ENCODE results near the gene CABP7. TPM values are rescaled to one million over a fixed set of nuclear protein-coding genes. Genes with fewer than 3 reads are reported as not detected.

Gene CABP7
- total RNA-seq, 1 donor from 2014 or later, result not detected

DNA sequence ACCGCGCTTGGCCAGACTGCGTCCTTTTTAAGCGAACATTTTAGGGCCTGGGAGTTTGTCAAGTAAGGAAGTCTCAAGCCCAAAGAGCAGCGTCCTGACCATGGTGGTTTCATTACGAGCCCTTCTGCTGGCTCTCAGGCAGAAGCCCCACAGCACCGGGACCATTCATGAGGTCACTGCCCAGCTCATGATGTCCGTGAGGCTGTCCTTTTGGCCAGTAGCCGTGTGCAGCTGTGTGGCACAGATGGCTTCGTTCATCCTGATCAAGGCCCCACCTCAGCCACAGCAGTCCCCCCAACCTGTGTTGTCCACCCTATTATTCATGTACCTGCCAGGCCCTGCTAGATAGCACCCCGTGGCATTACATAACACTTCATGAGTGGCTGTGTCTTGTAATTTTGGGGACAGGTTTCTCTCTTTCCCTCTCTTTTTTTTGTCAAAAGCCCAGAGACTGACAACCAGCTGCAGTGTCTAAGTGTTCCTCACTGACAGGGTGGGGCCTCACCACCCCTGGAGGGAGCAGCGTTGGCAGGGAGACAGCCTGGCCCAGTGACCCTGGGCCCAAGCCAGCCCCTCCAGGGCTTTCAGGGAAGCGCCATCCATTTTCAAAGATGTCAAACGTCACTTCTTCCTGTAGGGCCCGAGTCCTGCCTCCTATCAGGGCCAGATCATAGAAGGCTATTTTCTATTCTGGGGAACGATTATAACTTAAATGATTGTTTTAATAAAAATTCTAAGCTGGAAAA lies 21.8 kb upstream of the CABP7 start:
- no peak for DNase-seq (ENCODE audit: low spot score in 2 of 2)
- Histone ChIP-seq H3K36me3 (peaks cover 16 to 22% of the 10 kb centered on the region in 2 donors), H3K27ac (no peak overlapping the region), H3K9me3 (no peaks in the 10 kb centered on the region), H3K27me3 (no peaks in the 10 kb centered on the region), H3K4me1 (peaks cover 0 to 1% of the 10 kb centered on the region in 2 donors), H3K4me3 (no peak overlapping the region)
- intact Hi-C loops (cut with DNase I), result no loop called here
- TF ChIP-seq, protein P1, sequence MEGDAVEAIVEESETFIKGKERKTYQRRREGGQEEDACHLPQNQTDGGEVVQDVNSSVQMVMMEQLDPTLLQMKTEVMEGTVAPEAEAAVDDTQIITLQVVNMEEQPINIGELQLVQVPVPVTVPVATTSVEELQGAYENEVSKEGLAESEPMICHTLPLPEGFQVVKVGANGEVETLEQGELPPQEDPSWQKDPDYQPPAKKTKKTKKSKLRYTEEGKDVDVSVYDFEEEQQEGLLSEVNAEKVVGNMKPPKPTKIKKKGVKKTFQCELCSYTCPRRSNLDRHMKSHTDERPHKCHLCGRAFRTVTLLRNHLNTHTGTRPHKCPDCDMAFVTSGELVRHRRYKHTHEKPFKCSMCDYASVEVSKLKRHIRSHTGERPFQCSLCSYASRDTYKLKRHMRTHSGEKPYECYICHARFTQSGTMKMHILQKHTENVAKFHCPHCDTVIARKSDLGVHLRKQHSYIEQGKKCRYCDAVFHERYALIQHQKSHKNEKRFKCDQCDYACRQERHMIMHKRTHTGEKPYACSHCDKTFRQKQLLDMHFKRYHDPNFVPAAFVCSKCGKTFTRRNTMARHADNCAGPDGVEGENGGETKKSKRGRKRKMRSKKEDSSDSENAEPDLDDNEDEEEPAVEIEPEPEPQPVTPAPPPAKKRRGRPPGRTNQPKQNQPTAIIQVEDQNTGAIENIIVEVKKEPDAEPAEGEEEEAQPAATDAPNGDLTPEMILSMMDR (IDR thresholded peaks at IDR 0.05), result no peak

DNA sequence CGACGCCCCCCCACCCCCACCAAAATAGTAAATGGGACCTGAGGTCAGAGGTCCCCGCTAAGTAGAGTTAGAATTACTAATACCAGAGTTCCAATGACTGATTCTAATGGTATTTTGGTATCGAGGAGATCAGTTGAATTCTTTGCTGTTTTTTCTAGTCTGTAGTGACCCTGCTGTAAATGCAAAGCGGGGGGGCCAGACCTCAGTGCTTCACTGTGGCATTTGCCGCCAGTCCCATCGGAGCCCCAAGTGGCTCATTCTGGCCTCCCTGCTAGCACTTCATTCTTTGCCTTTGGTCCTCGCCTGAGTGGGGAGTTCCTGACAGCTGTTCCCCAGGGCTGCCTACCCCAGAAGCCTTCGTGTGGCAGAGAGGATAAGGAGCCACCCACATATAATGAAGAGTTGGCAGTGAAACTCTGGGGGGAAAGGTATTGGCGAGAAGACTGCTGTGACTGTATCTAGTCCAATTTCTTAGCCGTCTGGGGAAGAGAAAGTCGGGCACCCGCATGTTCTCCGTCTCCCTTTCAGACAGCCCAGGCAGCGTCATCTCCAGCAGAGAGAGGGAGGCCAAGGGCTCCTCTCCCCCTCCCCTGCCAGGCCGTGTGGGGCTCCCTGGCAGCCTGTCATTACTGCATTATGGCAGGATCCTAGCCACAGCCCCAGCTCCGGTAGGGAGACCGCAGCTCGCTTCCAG lies 19.4 kb upstream of the CABP7 start:
- intact Hi-C loops (cut with DNase I), result no loop called here

DNA sequence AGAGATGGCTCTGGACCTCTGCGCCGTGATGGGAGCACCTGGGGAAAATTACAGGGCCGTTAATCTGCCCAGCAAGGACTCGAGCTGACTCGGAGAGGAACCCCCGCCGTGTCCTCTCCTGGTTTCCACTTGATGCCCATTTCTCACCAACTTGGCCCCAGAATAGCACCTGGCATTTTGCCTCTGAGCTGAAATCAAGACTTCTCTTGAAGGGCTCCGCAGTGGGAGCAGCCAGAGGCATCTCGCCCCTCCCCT lies 19.0 kb upstream of the CABP7 start:
- no peak for DNase-seq (ENCODE audit: low spot score in 2 of 2)
- peaks cover under 1 to 4% of the 10 kb centered on the region in 2 donors for H3K36me3 ChIP-seq
- TF ChIP-seq, protein P1 (IDR thresholded peaks at IDR 0.05), result no peak
- no peaks in the 10 kb centered on the region for H3K27me3 ChIP-seq
- intact Hi-C loops (cut with DNase I), result no loop called here
- no peak overlapping the region for H3K27ac ChIP-seq
- peaks cover 0 to 7% of the 10 kb centered on the region in 2 donors for H3K4me1 ChIP-seq
- no peak overlapping the region for H3K4me3 ChIP-seq
- no peaks in the 10 kb centered on the region for H3K9me3 ChIP-seq

More for the DNA sequence above, 19.4 kb upstream of the CABP7 start:
- Histone ChIP-seq H3K36me3 (peaks cover 5 to 7% of the 10 kb centered on the region in 2 donors), H3K27ac (no peak overlapping the region), H3K9me3 (no peaks in the 10 kb centered on the region), H3K27me3 (no peaks in the 10 kb centered on the region), H3K4me3 (no peak overlapping the region), H3K4me1 (peaks cover 0 to 7% of the 10 kb centered on the region in 2 donors)
- TF ChIP-seq, protein P1 (IDR thresholded peaks at IDR 0.05), result no peak
- no peak for DNase-seq (ENCODE audit: low spot score in 2 of 2)

DNA sequence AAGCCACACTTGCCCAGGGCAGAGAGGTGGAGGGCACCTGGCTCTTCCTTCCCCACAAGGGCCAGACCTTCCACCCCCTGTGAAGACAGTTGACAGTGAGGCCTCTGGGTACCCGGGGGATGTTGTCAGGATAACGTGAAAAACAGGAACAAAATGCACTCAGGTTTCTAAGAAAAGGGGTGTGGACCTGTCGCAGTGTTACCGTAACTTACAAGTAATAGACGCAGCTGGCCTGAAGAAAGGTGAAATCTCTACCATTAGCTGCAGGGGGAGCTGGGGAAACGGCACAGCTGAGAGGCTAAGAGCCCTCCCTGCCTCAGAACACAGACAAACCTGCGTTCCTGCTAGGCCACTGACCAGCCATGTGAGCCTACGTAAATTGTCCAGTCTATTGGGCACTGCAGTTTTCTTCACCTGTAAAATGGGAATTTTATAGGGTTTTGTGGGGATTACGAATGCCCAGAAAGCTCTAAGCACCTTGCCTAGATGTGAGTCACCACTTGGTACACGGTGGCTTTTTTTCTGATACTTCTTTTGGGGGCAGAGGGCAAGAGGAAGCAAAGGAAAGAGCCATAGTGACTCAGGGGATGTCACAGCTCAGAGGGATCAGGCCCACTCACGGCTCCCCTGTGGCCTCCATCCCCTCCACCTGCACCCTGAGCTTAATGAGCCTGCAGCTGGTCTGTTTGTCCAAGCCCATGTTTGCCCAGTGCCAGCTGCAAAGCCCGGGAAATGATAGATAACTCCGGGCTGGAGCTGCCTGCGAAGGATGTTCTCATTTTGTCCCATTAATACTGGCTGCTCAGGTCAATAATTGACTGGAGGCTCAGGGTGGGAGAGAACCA lies 18.4 kb upstream of the CABP7 start:
- H3K4me1 ChIP-seq, result peaks cover 0 to 7% of the 10 kb centered on the region in 2 donors
- no peaks in the 10 kb centered on the region for H3K9me3 ChIP-seq
- no peak overlapping the region for H3K4me3 ChIP-seq
- peaks cover 0 to under 1% of the 10 kb centered on the region in 2 donors for H3K36me3 ChIP-seq
- H3K27ac ChIP-seq, result no peak overlapping the region
- no peak for DNase-seq (ENCODE audit: low spot score in 2 of 2)
- no peaks in the 10 kb centered on the region for H3K27me3 ChIP-seq
- TF ChIP-seq, protein P1 (IDR thresholded peaks at IDR 0.05), result no peak
- intact Hi-C loops (cut with DNase I), result no loop called here

DNA sequence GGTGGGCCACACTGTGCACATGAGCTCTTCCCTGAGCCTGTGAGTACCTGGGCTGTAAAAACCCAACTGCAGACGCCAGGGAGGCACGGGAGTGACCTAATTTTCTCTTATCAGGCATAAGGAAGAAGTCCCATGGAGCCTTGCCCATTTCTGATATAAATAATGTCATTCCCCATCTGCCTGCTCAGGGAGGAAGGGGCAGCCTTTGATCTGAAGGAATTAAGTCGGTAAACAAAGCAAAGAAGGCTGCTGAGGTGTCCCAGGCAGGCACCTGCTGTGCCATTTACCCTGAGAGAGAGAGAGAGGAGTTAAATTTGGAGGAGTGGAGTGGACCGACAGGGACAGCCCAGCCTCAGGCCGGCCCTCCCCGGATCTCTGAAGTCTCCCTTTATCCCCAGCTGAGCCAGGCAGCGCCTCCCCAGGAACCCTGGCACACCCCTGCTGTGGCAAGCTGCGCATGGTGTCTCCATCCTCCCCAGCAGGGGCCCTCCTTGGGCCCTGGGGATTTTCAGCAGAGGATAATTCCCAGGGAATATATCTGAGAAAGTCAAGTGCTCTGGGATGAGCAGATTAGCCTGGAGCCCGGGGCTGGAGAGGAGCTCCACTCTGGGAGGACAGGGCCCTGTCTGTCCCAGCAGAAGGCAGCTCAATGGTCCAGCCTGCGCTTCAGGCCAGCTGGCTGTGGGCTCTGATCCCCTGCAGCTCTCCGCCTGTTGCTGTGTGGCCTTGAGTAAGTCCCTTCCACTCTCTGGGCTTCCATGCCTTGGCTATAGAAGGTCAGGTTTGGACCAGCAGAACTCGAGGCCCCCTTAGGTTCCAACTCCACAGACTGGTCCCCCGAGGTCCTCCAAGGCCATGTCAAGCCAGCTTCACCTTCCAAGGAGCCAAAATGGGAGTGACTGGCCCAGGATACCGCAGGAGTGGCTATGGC lies 17.5 kb upstream of the CABP7 start:
- no peaks in the 10 kb centered on the region for H3K36me3 ChIP-seq
- no peak for DNase-seq (ENCODE audit: low spot score in 2 of 2)
- intact Hi-C loops (cut with DNase I), result no loop called here
- H3K4me1 ChIP-seq, result peaks cover 0 to 7% of the 10 kb centered on the region in 2 donors
- no peaks in the 10 kb centered on the region for H3K27me3 ChIP-seq
- no peaks in the 10 kb centered on the region for H3K9me3 ChIP-seq
- no peak overlapping the region for H3K27ac ChIP-seq
- no peak overlapping the region for H3K4me3 ChIP-seq
- TF ChIP-seq, protein P1 (IDR thresholded peaks at IDR 0.05), result no peak
